Common myeloid progenitor, CD34-positive (primary cell): Measurements from ENCODE around the gene PARVB.

Source experiments
- CTCF ChIA-PET: fragments of 350-600 bp; sonication (Branson Sonifier 250); formaldehyde crosslinking; loops from one replicate; lab custom pipeline; 2021; ENCODE audit warnings: antibody characterized with exemption; lab: Charles Lee
- POLR2A ChIA-PET: fragments of 350-600 bp; sonication (Branson Sonifier 250); formaldehyde crosslinking; loops from one replicate; lab custom pipeline; 2021; ENCODE audit warnings: antibody characterized with exemption; lab: Charles Lee
- DNase-seq, 3 donors: peaks; one replicate each; pipeline versions ENCODE4 v3.0.0 to v3.0.0-alpha.2; 2013
- H3K27ac ChIP-seq, 2 experiments: 1 replicate in 1 of 2; 2 replicates in 1 of 2; pipeline ENCODE4 v1.7.0; 2013; ENCODE audit warnings: inconsistent platforms in 2 of 2, low read length in 2 of 2, mild to moderate bottlenecking in 2 of 2, low read depth in 1 of 2, moderate library complexity in 1 of 2; ENCODE audit not compliant: severe bottlenecking in 2 of 2, insufficient read depth in 1 of 2, poor library complexity in 1 of 2
- H3K27me3 ChIP-seq, 5 experiments: replicated peaks in 2 of 5; 1 replicate in 3 of 5; 2 replicates in 2 of 5; pipeline versions ENCODE4 v1.6.1 to v1.7.0; 2013; ENCODE audit warnings: low read length in 4 of 5, mild to moderate bottlenecking in 2 of 5, moderate library complexity in 2 of 5, inconsistent platforms in 1 of 5; ENCODE audit not compliant: insufficient read depth in 5 of 5, control insufficient read depth in 4 of 5
- H3K36me3 ChIP-seq, 4 experiments: 1 replicate in 2 of 4; 2 replicates in 2 of 4; pipeline versions ENCODE4 v1.6.1 to v1.7.0; 2013; ENCODE audit warnings: low read length in 3 of 4, control low read depth in 1 of 4, mild to moderate bottlenecking in 1 of 4; ENCODE audit not compliant: control insufficient read depth in 4 of 4, insufficient read depth in 4 of 4
- H3K4me1 ChIP-seq, 4 experiments: 1 replicate in 3 of 4; 2 replicates in 1 of 4; pipeline versions ENCODE4 v1.6.1 to v1.7.1; 2013; ENCODE audit warnings: low read length in 3 of 4, mild to moderate bottlenecking in 3 of 4, control low read depth in 1 of 4, inconsistent platforms in 1 of 4, moderate library complexity in 1 of 4; ENCODE audit not compliant: control insufficient read depth in 4 of 4, insufficient read depth in 4 of 4; ENCODE audit errors: control extremely low read depth in 1 of 4
- H3K4me3 ChIP-seq, 7 experiments: 1 replicate in 4 of 7; 2 replicates in 3 of 7; pipeline versions ENCODE4 v1.5.1 to v1.7.0; 2013; ENCODE audit warnings: mild to moderate bottlenecking in 7 of 7, low read length in 6 of 7, moderate library complexity in 6 of 7, inconsistent platforms in 2 of 7, low read depth in 2 of 7, control low read depth in 1 of 7; ENCODE audit not compliant: insufficient read depth in 4 of 7, control insufficient read depth in 1 of 7; ENCODE audit errors: extremely low read depth in 1 of 7
- H3K9me3 ChIP-seq, 5 experiments: 1 replicate in 4 of 5; 2 replicates in 1 of 5; pipeline versions ENCODE4 v1.6.1 to v1.7.1; 2013; ENCODE audit warnings: low read length in 4 of 5, mild to moderate bottlenecking in 2 of 5, inconsistent platforms in 1 of 5, low read depth in 1 of 5, moderate library complexity in 1 of 5; ENCODE audit not compliant: control insufficient read depth in 4 of 5, insufficient read depth in 2 of 5; ENCODE audit errors: control extremely low read depth in 1 of 5
- WGBS: methylation state at CpG from one replicate; pipeline ENCODE4 v1.1.5; 2013; ENCODE audit not compliant: insufficient coverage; 5-methylcytosine and 5-hydroxymethylcytosine counted together

The PARVB gene

DNA sequence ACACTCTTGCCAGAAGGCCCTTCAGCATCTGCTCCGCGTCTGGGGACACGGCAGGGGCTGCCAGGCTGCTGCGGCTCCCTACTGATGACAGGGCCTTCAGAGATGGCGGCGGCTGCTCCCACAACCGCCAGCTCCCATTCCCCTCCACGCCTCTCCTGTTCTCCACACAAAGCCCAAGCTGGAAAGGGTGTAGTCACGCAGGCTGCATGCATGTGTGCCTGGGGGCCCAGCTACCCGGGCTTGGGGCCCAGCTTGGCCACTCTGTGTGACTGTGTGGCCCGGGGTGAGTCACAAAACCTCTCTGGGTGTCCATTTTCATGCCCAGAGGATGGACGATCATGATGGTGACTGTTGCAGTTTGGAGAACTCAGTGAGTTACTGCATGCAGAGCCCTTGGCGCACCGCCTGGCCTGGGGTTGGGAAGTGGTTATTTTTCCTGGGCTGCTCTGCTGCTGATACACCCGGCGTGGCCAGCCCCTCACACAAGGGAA lies 31.7 kb upstream of the PARVB start:
- H3K4me1 ChIP-seq, result peaks cover 0 to 19% (median 13%) of the 10 kb centered on the region in 4 experiments
- H3K9me3 ChIP-seq, result no peaks in the 10 kb centered on the region
- ChIA-PET CTCF (interaction anchor here (1.3 to 12.5 kb wide), 19 partner anchors 9 to 634 kb away, joined by 3 to 328 read pairs (median 10); no protein-coding TSS in a partner anchor), POLR2A (interaction anchor here (1.7 kb wide), 1 partner anchor 93 kb away, joined by 5 read pairs; no protein-coding TSS in a partner anchor)
- H3K4me3 ChIP-seq, result no peak overlapping the region
- no peak overlapping the region for H3K27ac ChIP-seq
- no peaks in the 10 kb centered on the region for H3K27me3 ChIP-seq
- DNase-seq, result no peak
- 85% methylated on average over 14 of the region's 16 CpGs for WGBS
- H3K36me3 ChIP-seq, result peaks cover 10 to 76% (median 47%) of the 10 kb centered on the region in 4 experiments

GRCh38 chr22:43993072-43993760 lies 30.9 kb upstream of the PARVB start:
- ChIA-PET POLR2A (interaction anchor here (1.7 kb wide), 1 partner anchor 92 kb away, joined by 5 read pairs; no protein-coding TSS in a partner anchor), CTCF (interaction anchor here (0.7 to 12.5 kb wide), 34 partner anchors 8 to 683 kb away, joined by 3 to 328 read pairs (median 5); partner anchors contain the start of genes PARVB and PARVG)
- Histone ChIP-seq H3K9me3 (no peaks in the 10 kb centered on the region), H3K27ac (no peak overlapping the region), H3K4me1 (peaks cover 0 to 19% (median 13%) of the 10 kb centered on the region in 4 experiments), H3K27me3 (no peaks in the 10 kb centered on the region), H3K4me3 (no peak overlapping the region), H3K36me3 (peaks cover 10 to 79% (median 49%) of the 10 kb centered on the region in 4 experiments)
- DNase-seq, result peak; percentile 56 to 80 (median 75)
- 42% methylated on average over 18 of the region's 20 CpGs for WGBS

GRCh38 chr22:43994006-43994405 lies 30.1 kb upstream of the PARVB start:
- Histone ChIP-seq H3K4me1 (peaks cover 0 to 19% (median 13%) of the 10 kb centered on the region in 4 experiments), H3K9me3 (no peaks in the 10 kb centered on the region), H3K27ac (no peak overlapping the region), H3K4me3 (no peak overlapping the region), H3K36me3 (peaks cover 7 to 79% (median 49%) of the 10 kb centered on the region in 4 experiments), H3K27me3 (no peaks in the 10 kb centered on the region)
- no peak for DNase-seq
- POLR2A ChIA-PET, result interaction anchor here (1.7 kb wide), 1 partner anchor 92 kb away, joined by 5 read pairs; no protein-coding TSS in a partner anchor
- CTCF ChIA-PET, result interaction anchor here (0.7 to 12.5 kb wide), 30 partner anchors 9 to 683 kb away, joined by 3 to 328 read pairs (median 6); partner anchors contain the start of genes PARVB and PARVG
- WGBS, result 88% methylated on average over 10 of the region's 11 CpGs

- DNase-seq, result no peak
- no peak overlapping the region for H3K4me3 ChIP-seq
- no peaks in the 10 kb centered on the region for H3K9me3 ChIP-seq
- no peaks in the 10 kb centered on the region for H3K27me3 ChIP-seq
- WGBS, result 92% methylated on average over 7 of the region's 9 CpGs
- no peak overlapping the region for H3K27ac ChIP-seq
- H3K4me1 ChIP-seq, result peaks cover 0 to 19% (median 13%) of the 10 kb centered on the region in 4 experiments
- POLR2A ChIA-PET, result no interaction called here
- H3K36me3 ChIP-seq, result peaks cover 9 to 77% (median 49%) of the 10 kb centered on the region in 4 experiments
- CTCF ChIA-PET, result interaction anchor here (0.9 to 12.5 kb wide), 17 partner anchors 9 to 632 kb away, joined by 3 to 328 read pairs (median 5); partner anchors contain the start of gene PARVG
Observed at GRCh38 chr22:43994416-43994815, 29.7 kb upstream of the PARVB start.

- no peak overlapping the region for H3K27ac ChIP-seq
- POLR2A ChIA-PET, result interaction anchor here (0.6 to 0.9 kb wide), 2 partner anchors 80 to 632 kb away, joined by 3 read pairs; no protein-coding TSS in a partner anchor
- no peaks in the 10 kb centered on the region for H3K9me3 ChIP-seq
- WGBS, result 98% methylated on average over 14 of the region's 15 CpGs
- CTCF ChIA-PET, result interaction anchor here (1.3 to 12.5 kb wide), 7 partner anchors 19 to 631 kb away, joined by 3 to 328 read pairs (median 24); no protein-coding TSS in a partner anchor
- DNase-seq, result no peak
- H3K4me1 ChIP-seq, result peaks cover 0 to 19% (median 13%) of the 10 kb centered on the region in 4 experiments
- H3K4me3 ChIP-seq, result peak overlapping the region in 1 of 7 experiments; percentile 72
- no peaks in the 10 kb centered on the region for H3K27me3 ChIP-seq
- H3K36me3 ChIP-seq, result peaks cover 6 to 70% (median 43%) of the 10 kb centered on the region in 4 experiments
Observed at GRCh38 chr22:43995057-43995685, 28.9 kb upstream of the PARVB start.

- POLR2A ChIA-PET, result interaction anchor here (0.9 kb wide), 1 partner anchor 80 kb away, joined by 3 read pairs; no protein-coding TSS in a partner anchor
- H3K9me3 ChIP-seq, result no peaks in the 10 kb centered on the region
- CTCF ChIA-PET, result interaction anchor here (1.3 to 12.5 kb wide), 4 partner anchors 73 to 630 kb away, joined by 5 to 328 read pairs (median 24); no protein-coding TSS in a partner anchor
- H3K27me3 ChIP-seq, result no peaks in the 10 kb centered on the region
- peak overlapping the region in 1 of 2 experiments; percentile 1 for H3K27ac ChIP-seq
- no peak for DNase-seq
- peaks cover 3 to 66% (median 38%) of the 10 kb centered on the region in 4 experiments for H3K36me3 ChIP-seq
- H3K4me3 ChIP-seq, result peak overlapping the region in 5 of 7 experiments; percentile 41 to 72 (median 48)
- 35% methylated on average over 2 of the region's 10 CpGs for WGBS
- peaks cover 0 to 19% (median 13%) of the 10 kb centered on the region in 4 experiments for H3K4me1 ChIP-seq
Observed at GRCh38 chr22:43995798-43996169, 28.3 kb upstream of the PARVB start.
